AG04449 (cell line): ENCODE results near the gene NEK7.

Source experiments
- CTCF ChIA-PET: fragments of 350-600 bp; formaldehyde crosslinking; extraction: SDS; loops from one replicate; lab custom pipeline; 2021; ENCODE audit warnings: antibody characterized with exemption; lab: Yijun Ruan, JAX
- POLR2A ChIA-PET: fragments of 400-600, 350-600 bp; formaldehyde crosslinking; extraction: SDS; loops from one replicate; lab custom pipeline; 2020; ENCODE audit warnings: antibody characterized with exemption, inconsistent platforms; lab: Yijun Ruan, JAX
- DNase-seq: peaks from one replicate; pipeline ENCODE4 v3.0.0-alpha.2; 2010; ENCODE audit warnings: low read depth, low spot score
- H3K4me3 ChIP-seq: 2 replicates; pipeline ENCODE4 v1.5.1; 2011; ENCODE audit warnings: low read depth, mild to moderate bottlenecking, control low read depth, low read length
- CTCF ChIP-seq: IDR thresholded peaks from one replicate; pipeline ENCODE4 v1.5.1; 2011; ENCODE audit warnings: mild to moderate bottlenecking, moderate library complexity, low read length, control low read depth, inconsistent platforms; ENCODE audit not compliant: insufficient read depth; ENCODE audit errors: missing control alignments

The NEK7 gene

DNA sequence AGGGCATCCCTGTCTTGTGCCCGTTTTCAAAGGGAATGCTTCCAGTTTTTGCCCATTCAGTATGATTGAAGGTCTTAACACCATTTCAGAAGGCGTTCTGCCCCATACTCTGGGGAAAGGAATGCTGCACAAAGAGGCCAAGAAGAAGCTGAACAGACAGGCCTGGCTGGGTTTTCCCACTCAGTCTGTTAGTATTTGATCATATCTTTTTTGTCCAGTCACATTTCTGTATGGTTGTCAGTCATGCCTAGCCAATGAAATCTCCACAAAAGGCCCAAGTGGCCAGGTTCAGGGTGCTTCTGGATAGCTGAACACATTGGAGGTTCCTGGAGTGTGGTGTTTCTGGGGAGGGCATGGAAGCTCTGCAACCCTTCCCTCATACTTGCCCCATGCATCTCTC is 72.1 kb downstream of the NEK7 start:
- POLR2A ChIA-PET, result no interaction called here

GRCh38 chr1:198231779-198232178 is 75.0 kb downstream of the NEK7 start:
- CTCF ChIA-PET, result interaction anchor here (1.3 kb wide), 1 partner anchor 33 kb away, joined by 3 read pairs; no protein-coding TSS in a partner anchor
- no peak for TF ChIP-seq CTCF
- POLR2A ChIA-PET, result no interaction called here
- no peak overlapping the region for H3K4me3 ChIP-seq
- DNase-seq, result no peak

More for the DNA sequence above, 72.1 kb downstream of the NEK7 start:
- CTCF ChIA-PET, result no interaction called here
- DNase-seq, result no peak
- no peak overlapping the region for H3K4me3 ChIP-seq
- no peak for TF ChIP-seq CTCF

DNA sequence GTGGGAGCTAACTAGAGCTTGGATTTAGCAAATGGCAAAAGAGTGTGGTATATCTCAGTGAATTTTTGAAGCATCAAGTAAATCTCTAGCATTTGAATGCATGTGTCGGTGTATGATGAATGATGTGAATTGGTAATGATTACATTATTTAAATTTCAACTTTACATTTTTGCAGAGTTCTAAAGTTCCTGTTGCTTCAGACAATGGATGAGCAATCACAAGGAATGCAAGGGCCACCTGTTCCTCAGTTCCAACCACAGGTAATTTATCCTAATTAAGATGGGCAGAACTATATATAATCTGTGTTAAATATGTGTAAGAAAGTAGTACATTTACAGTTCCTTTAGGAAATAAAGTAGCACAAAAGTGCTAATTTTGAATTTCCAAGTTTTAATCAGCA is 75.6 kb downstream of the NEK7 start:
- CTCF ChIA-PET, result interaction anchor here (1.3 kb wide), 1 partner anchor 33 kb away, joined by 3 read pairs; no protein-coding TSS in a partner anchor
- DNase-seq, result no peak
- POLR2A ChIA-PET, result interaction anchor here (0.7 kb wide), 1 partner anchor 76 kb away, joined by 4 read pairs; no protein-coding TSS in a partner anchor
- TF ChIP-seq CTCF, result no peak
- no peak overlapping the region for H3K4me3 ChIP-seq

DNA sequence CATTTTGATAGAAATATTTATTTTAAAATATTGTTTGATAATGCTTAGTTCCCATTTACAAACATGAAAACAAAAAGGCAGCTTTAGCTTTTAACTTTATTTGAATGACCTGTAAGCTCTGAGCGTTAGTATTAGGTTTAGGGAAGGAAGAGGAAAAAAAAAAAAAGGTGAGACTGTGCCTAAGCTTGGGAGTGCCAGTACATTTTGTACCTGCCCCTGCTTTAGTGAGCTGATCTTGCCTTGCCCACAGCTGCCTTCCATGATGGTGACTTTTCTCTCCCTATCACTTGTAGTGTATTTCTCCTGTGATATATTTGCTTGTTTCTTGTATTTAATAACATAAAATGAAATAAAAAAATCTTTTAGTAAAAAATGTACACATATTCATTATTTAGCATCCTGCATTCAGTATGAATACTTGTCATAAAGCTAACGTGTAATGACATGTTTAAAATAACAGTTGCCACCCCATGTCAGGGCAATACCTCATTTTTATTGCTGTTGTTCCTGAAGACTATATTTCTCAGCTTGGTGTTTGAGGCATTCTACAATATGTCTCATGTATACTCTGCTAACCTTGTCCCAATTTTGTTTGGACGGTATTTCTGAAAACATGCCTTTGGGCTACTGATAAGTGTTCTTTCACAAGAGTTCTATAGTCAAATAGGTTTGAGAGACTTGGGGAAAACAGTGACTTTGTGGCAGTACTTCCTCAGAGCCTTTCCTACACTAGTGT is 76.3 kb downstream of the NEK7 start:
- no peak for TF ChIP-seq CTCF
- H3K4me3 ChIP-seq, result no peak overlapping the region
- ChIA-PET POLR2A (interaction anchor here (0.7 kb wide), 1 partner anchor 77 kb away, joined by 4 read pairs; no protein-coding TSS in a partner anchor), CTCF (no interaction called here)
- DNase-seq, result no peak

GRCh38 chr1:198234520-198235251 is 77.9 kb downstream of the NEK7 start:
- no peak overlapping the region for H3K4me3 ChIP-seq
- POLR2A ChIA-PET, result no interaction called here
- DNase-seq, result no peak
- TF ChIP-seq CTCF, result no peak
- CTCF ChIA-PET, result no interaction called here

DNA sequence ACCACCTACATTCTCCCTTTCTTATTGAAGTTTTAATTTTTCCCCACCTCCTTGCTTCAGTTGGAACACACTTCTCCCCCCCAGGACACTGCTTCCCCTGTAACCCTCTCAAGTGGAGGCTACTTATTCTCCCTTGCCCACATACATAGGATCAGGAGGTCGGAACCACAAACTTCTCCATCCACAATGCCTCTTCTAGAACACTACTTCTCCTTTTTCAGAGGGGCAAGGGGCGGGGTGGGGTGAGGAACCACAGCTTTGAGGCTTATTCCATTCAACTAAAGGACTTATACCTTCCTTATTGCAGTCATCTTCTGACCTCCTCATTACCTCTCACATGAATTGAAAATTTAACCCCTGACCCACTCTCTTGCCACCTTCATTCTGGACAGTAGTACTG is 81.3 kb downstream of the NEK7 start:
- TF ChIP-seq CTCF, result no peak
- ChIA-PET POLR2A (no interaction called here), CTCF (no interaction called here)
- H3K4me3 ChIP-seq, result no peak overlapping the region
- DNase-seq, result no peak
